Upper lobe of left lung (tissue), 6 donors: Measurements from ENCODE around the gene XYLT2. TPM values are rescaled to one million over a fixed set of nuclear protein-coding genes. Genes with fewer than 3 reads are reported as not detected.

Experiments
- ATAC-seq, 2 donors: fragments of 200-7000 bp; cut with Tn5 transposase; one replicate each; pipeline ENCODE4 v1.9.1; 2022; ENCODE audit warnings: mild to moderate bottlenecking in 2 of 2, moderate library complexity in 2 of 2; ENCODE audit not compliant: low FRiP score in 2 of 2
- DNase-seq, 2 donors: peaks; one replicate each; pipeline ENCODE4 v3.0.0-alpha.2; 2019 to 2020
- H3K27ac ChIP-seq, 4 donors: fragments of 200-600 bp; sonication (generic); one replicate each; pipeline ENCODE4 v1.5.1; 2016 to 2019
- H3K27me3 ChIP-seq, 4 donors: fragments of 200-600 bp; sonication (generic); one replicate each; pipeline ENCODE4 v1.5.1; 2017 to 2019
- H3K36me3 ChIP-seq, 4 donors: fragments of 200-600 bp; sonication (generic); one replicate each; pipeline ENCODE4 v1.5.1; 2016 to 2019
- H3K4me1 ChIP-seq, 4 donors: fragments of 200-600 bp; sonication (generic); one replicate each; pipeline ENCODE4 v1.5.1; 2018 to 2019
- H3K4me3 ChIP-seq, 4 donors: fragments of 200-600 bp; sonication (generic); one replicate each; pipeline ENCODE4 v1.5.1; 2017 to 2019; ENCODE audit warnings: mild to moderate bottlenecking in 2 of 4, moderate library complexity in 1 of 4
- H3K9me3 ChIP-seq, 4 donors: fragments of 200-600 bp; sonication (generic); one replicate each; pipeline ENCODE4 v1.5.1; 2018 to 2019
- CTCF ChIP-seq, 6 experiments: fragments of 450-650 bp in 4 of 6; fragments of 200-600 bp in 2 of 6; sonication (generic) in 2 of 6; IDR thresholded peaks; one replicate each; pipeline ENCODE4 v1.5.1; 2016 to 2019; ENCODE audit warnings: antibody characterized with exemption in 6 of 6
- EP300 ChIP-seq, 4 donors: sonication (generic); formaldehyde crosslinking; IDR thresholded peaks; one replicate each; pipeline ENCODE4 v1.5.1; 2017; ENCODE audit warnings: antibody characterized with exemption in 4 of 4, control low read depth in 2 of 4
- POLR2A ChIP-seq, 4 donors: fragments of 450-650 bp; IDR thresholded peaks; one replicate each; pipeline ENCODE4 v1.5.1; 2016 to 2017; ENCODE audit warnings: antibody characterized with exemption in 4 of 4, mild to moderate bottlenecking in 2 of 4
- POLR2AphosphoS5 ChIP-seq, 2 donors: sonication (generic); formaldehyde crosslinking; IDR thresholded peaks; one replicate each; pipeline ENCODE4 v1.5.1; 2017; ENCODE audit warnings: antibody characterized with exemption in 2 of 2
- WGBS, 2 donors: methylation state at CpG; one replicate each; pipeline ENCODE4 v1.1.5; 2017 to 2018; 5-methylcytosine and 5-hydroxymethylcytosine counted together
- total RNA-seq, 6 donors: library from RNA; depleted of rRNA in 4 of 6; stranded (reverse); fragments of >200 nt in 4 of 6; gene quantifications; one replicate each; pipeline versions ENCODE4 v1.1.0 to v1.2.1, GENCODE V29; 2016 to 2021
- donor health status: DM: no; HTN: no; CAD: no; lungs with moderate emphysema.
- donor health status: DM: no; HTN: yes; CAD: no; lungs with severe emphysema.

The XYLT2 gene
- total RNA-seq, 6 donors from 2014 or later = 16.4 to 33.5 (median 19.2) TPM

- Histone ChIP-seq H3K4me1 (peaks cover 12 to 24% (median 16%) of the 10 kb centered on the region in 4 donors), H3K36me3 (peaks cover 18 to 59% (median 46%) of the 10 kb centered on the region in 4 donors), H3K4me3 (no peak overlapping the region), H3K27ac (no peak overlapping the region), H3K9me3 (no peaks in the 10 kb centered on the region), H3K27me3 (no peaks in the 10 kb centered on the region)
- 98 to 99% methylated on average over 4 to 5 of the region's 5 CpGs for WGBS, 2 donors
- TF ChIP-seq POLR2A (IDR thresholded peaks at IDR 0.05) = no peak
- no peak for TF ChIP-seq POLR2AphosphoS5 (IDR thresholded peaks at IDR 0.05)
- no peak for DNase-seq
- no peak for ATAC-seq
These were observed 24.1 kb downstream of the XYLT2 start for GRCh38 chr17:50370052-50370451.

GRCh38 chr17:50371526-50371925 lies 25.6 kb downstream of the XYLT2 start:
- H3K27ac ChIP-seq = no peak overlapping the region

GRCh38 chr17:50372222-50372757 lies 26.4 kb downstream of the XYLT2 start:
- H3K36me3 ChIP-seq = peaks cover 18 to 37% (median 26%) of the 10 kb centered on the region in 4 donors
- peaks cover 12 to 24% (median 16%) of the 10 kb centered on the region in 4 donors for H3K4me1 ChIP-seq
- H3K9me3 ChIP-seq = no peaks in the 10 kb centered on the region
- ATAC-seq (no peak), DNase-seq (no peak)
- H3K27ac ChIP-seq = peak overlapping the region; percentile 93 to 95 (median 94)
- no peaks in the 10 kb centered on the region for H3K27me3 ChIP-seq
- peak overlapping the region; percentile 62 to 87 (median 70) for H3K4me3 ChIP-seq
- TF ChIP-seq EP300 (IDR thresholded peaks at IDR 0.05) (no peak), POLR2AphosphoS5 (IDR thresholded peaks at IDR 0.05) (no peak), CTCF (IDR thresholded peaks at IDR 0.05) (no peak), POLR2A (IDR thresholded peaks at IDR 0.05) (no peak)
- 23 to 28% methylated on average over 14 of the region's 14 CpGs for WGBS, 2 donors

More at GRCh38 chr17:50371526-50371925, 25.6 kb downstream of the XYLT2 start:
- DNase-seq = no peak
- TF ChIP-seq CTCF (IDR thresholded peaks at IDR 0.05) (no peak), POLR2AphosphoS5 (IDR thresholded peaks at IDR 0.05) (no peak), POLR2A (IDR thresholded peaks at IDR 0.05) (no peak), EP300 (IDR thresholded peaks at IDR 0.05) (no peak)
- H3K27me3 ChIP-seq = no peaks in the 10 kb centered on the region
- H3K4me3 ChIP-seq = no peak overlapping the region
- WGBS, 2 donors = 89 to 98% methylated on average over 2 of the region's 2 CpGs
- H3K36me3 ChIP-seq = peaks cover 18 to 44% (median 34%) of the 10 kb centered on the region in 4 donors
- no peak for ATAC-seq
- peaks cover 12 to 24% (median 16%) of the 10 kb centered on the region in 4 donors for H3K4me1 ChIP-seq
- no peaks in the 10 kb centered on the region for H3K9me3 ChIP-seq

GRCh38 chr17:50372758-50373556 lies 27.0 kb downstream of the XYLT2 start, which contains the start of the genes EME1 and MRPL27:
Gene EME1 (plus strand): TSS chr17:50373229. CDS start chr17:50375209, 1,980 bp downstream.
Gene MRPL27 (minus strand): TSS chr17:50373184. CDS start chr17:50373170, 14 bp downstream.
- peaks cover 12 to 24% (median 16%) of the 10 kb centered on the region in 4 donors for H3K4me1 ChIP-seq
- peak in 1 of 6 experiments; percentile 32 for TF ChIP-seq CTCF (IDR thresholded peaks at IDR 0.05)
- TF ChIP-seq POLR2A (IDR thresholded peaks at IDR 0.05) = peak in 3 of 4 donors; percentile 31 to 69 (median 43)
- TF ChIP-seq POLR2AphosphoS5 (IDR thresholded peaks at IDR 0.05) = peak; percentile 81 to 89
- no peak for TF ChIP-seq EP300 (IDR thresholded peaks at IDR 0.05)
- peaks cover 12 to 30% (median 20%) of the 10 kb centered on the region in 4 donors for H3K36me3 ChIP-seq
- 2 to 3% methylated on average over 41 to 42 of the region's 42 CpGs for WGBS, 2 donors
- H3K9me3 ChIP-seq = no peaks in the 10 kb centered on the region
- H3K27me3 ChIP-seq = no peaks in the 10 kb centered on the region
- ATAC-seq = peak; percentile 86 to 97
- H3K4me3 ChIP-seq = peak within 1 kb of the TSS; percentile 62 to 87 (median 70)
- peak; percentile 88 to 90 for DNase-seq
- H3K27ac ChIP-seq = peak within 1 kb of the TSS; percentile 93 to 95 (median 94)

GRCh38 chr17:50373705-50374104 lies 27.8 kb downstream of the XYLT2 start:
- Histone ChIP-seq H3K4me3 (peak overlapping the region in 2 of 4 donors; percentile 64 to 87), H3K27me3 (no peaks in the 10 kb centered on the region), H3K4me1 (peaks cover 12 to 24% (median 16%) of the 10 kb centered on the region in 4 donors), H3K27ac (no peak overlapping the region), H3K9me3 (no peaks in the 10 kb centered on the region), H3K36me3 (peaks cover 8 to 22% (median 15%) of the 10 kb centered on the region in 4 donors)
- TF ChIP-seq EP300 (IDR thresholded peaks at IDR 0.05) (no peak), POLR2AphosphoS5 (IDR thresholded peaks at IDR 0.05) (no peak)
- DNase-seq (no peak), ATAC-seq (no peak)
- WGBS, 2 donors = 84 to 92% methylated on average over 2 of the region's 2 CpGs
